ENCODE results near the gene IFI44L. TPM values are rescaled to one million over a fixed set of nuclear protein-coding genes. Genes with fewer than 3 reads are reported as not detected.

Gene IFI44L
- total and polyA plus RNA-seq, 2 of the 13 experiments (the other 11 are each of a cell fraction or from before 2014, with no cell fraction given) = 0.04 TPM

- 0 out of 2 replicates have a peak, but pooled peaks have one; percentile 44 for TF ChIP-seq ARID5B (CRISPR knock-in tag; IDR thresholded peaks at IDR 0.05)
These were observed 15.6 kb upstream of the IFI44L start (continued) for GRCh38 chr1:78604643-78605042.

- Histone ChIP-seq H3K4me2 (ENCODE audit: low read depth, low read length) (no peak overlapping the region), H3K9ac (ENCODE audit: insufficient read depth, low read depth, low read length) (no peak overlapping the region), H3K4me1 (ENCODE audit: insufficient read depth, low read length) (peaks cover 16% of the 10 kb centered on the region; the same call in 1 of the 2 replicates), H3K9me3 (ENCODE audit: low read length) (no peaks in the 10 kb centered on the region), H3K36me3 (replicated peaks in 1 of 2; ENCODE audit: control insufficient read depth in 1 of 2, insufficient read depth in 2 of 2, low read length in 2 of 2) (no peaks in the 10 kb centered on the region), H3K27ac (ENCODE audit: extremely low read length, insufficient read depth, low read length) (no peak overlapping the region), H3K4me3 (replicated peaks in 1 of 3; ENCODE audit: insufficient read depth in 1 of 3, low read depth in 2 of 3, low read length in 3 of 3) (no peak overlapping the region), H3K79me2 (ENCODE audit: insufficient read depth, low read length) (no peaks in the 10 kb centered on the region), H4K20me1 (ENCODE audit: insufficient read depth, low read length) (no peaks in the 10 kb centered on the region), H3K27me3 (ENCODE audit: control insufficient read depth in 1 of 2, insufficient read depth in 2 of 2, low read length in 2 of 2) (no peaks in the 10 kb centered on the region), H2AFZ (ENCODE audit: low read length) (no peak overlapping the region)
- ChIA-PET POLR2A (no interaction called here), CTCF (ENCODE audit: low intra/inter-chr PET ratio, low total read pairs) (interaction anchor here (1.6 kb wide), 1 partner anchor 461 kb away, joined by 5 read pairs; no protein-coding TSS in a partner anchor)
- in situ Hi-C loops (cut with HindIII; ENCODE audit: extremely low pct_ligation_motif_present, low pct_unique_long_range_greater_than_20kb) = loop anchor here (10.0 kb wide), 1 partner anchor 461 kb away; no protein-coding TSS in a partner anchor
- FAIRE-seq (no peak), ATAC-seq (no peak), DNase-seq (ENCODE audit: low spot score) (no peak)
- WGBS (ENCODE audit: low lambda C conversion rate) = 64% methylated on average over 2 of the region's 2 CpGs
- no TSS peak for BruUV-seq (replicated peaks)
- intact Hi-C loops (cut with micrococcal nuclease; ENCODE audit: unreplicated experiment) = no loop called here
- TF ChIP-seq THYN1 (CRISPR knock-in tag; IDR thresholded peaks at IDR 0.05; ENCODE audit: borderline replicate concordance, low read depth) (no peak), ATAD3A (CRISPR knock-in tag; IDR thresholded peaks at IDR 0.05) (no peak), SPEN (CRISPR knock-in tag; IDR thresholded peaks at IDR 0.05; ENCODE audit: low read depth) (no peak), RXRA (CRISPR knock-in tag; IDR thresholded peaks at IDR 0.05) (no peak), ZNF720 (CRISPR knock-in tag; IDR thresholded peaks at IDR 0.05) (no peak), DPF2 (CRISPR knock-in tag; IDR thresholded peaks at IDR 0.05; ENCODE audit: borderline replicate concordance, low read depth) (no peak), ZBTB43 (CRISPR knock-in tag; conservative IDR thresholded peaks at IDR 0.05) (no peak), ATF2 (CRISPR knock-in tag; IDR thresholded peaks at IDR 0.05) (no peak), ELK4 (CRISPR knock-in tag; IDR thresholded peaks at IDR 0.05; ENCODE audit: borderline replicate concordance) (no peak), SCMH1 (CRISPR knock-in tag; IDR thresholded peaks at IDR 0.05; ENCODE audit: borderline replicate concordance) (no peak), SIX4 (CRISPR knock-in tag; IDR thresholded peaks at IDR 0.05) (no peak), ZIK1 (CRISPR knock-in tag; IDR thresholded peaks at IDR 0.05; ENCODE audit: borderline replicate concordance, low read depth) (no peak), ARNT2 (CRISPR knock-in tag; IDR thresholded peaks at IDR 0.05; ENCODE audit: low read depth) (no peak), NR3C1 (CRISPR knock-in tag; IDR thresholded peaks at IDR 0.05) (no peak)
These were observed 14.0 kb upstream of the IFI44L start for GRCh38 chr1:78606274-78606673.
